Ishikawa (cell line): ENCODE results near the gene EFHD1.

ENCODE experiments used
- EGR1 ChIP-seq: IDR thresholded peaks from 2 replicates; pipeline ENCODE4 v1.6.1; 2012
- MAX ChIP-seq: IDR thresholded peaks from 2 replicates; pipeline ENCODE4 v1.6.1; 2012
- NFIC ChIP-seq: IDR thresholded peaks from 2 replicates; pipeline ENCODE4 v1.6.1; 2012
- TAF1 ChIP-seq: IDR thresholded peaks from 2 replicates; pipeline ENCODE4 v1.6.1; 2012; ENCODE audit warnings: low read depth, mild to moderate bottlenecking

GRCh38 chr2:232629129-232629475 is 4.3 kb upstream of the EFHD1 start:
- TF ChIP-seq NFIC (no peak), EGR1 (no peak), MAX (no peak), TAF1 (no peak)
